Thoracic aorta (tissue), 2 donors: Measurements from ENCODE around the gene SNUPN. TPM values are rescaled to one million over a fixed set of nuclear protein-coding genes. Genes with fewer than 3 reads are reported as not detected.

Source experiments
- ATAC-seq: fragments of 150-250 bp; one replicate; pipeline ENCODE4 v1.8.0; 2017; ENCODE audit warnings: low read depth; ENCODE audit not compliant: insufficient number of reproducible peaks, low FRiP score
- DNase-seq: peaks from one replicate; pipeline ENCODE4 v3.0.0-alpha.2; 2020; ENCODE audit warnings: low spot score
- H3K27ac ChIP-seq, 2 donors: fragments of 200-600 bp; sonication (generic); 1 replicate in 1 of 2; 2 replicates in 1 of 2; pipeline ENCODE4 v1.5.1; 2016; ENCODE audit warnings: mild to moderate bottlenecking in 2 of 2, moderate library complexity in 2 of 2
- H3K27me3 ChIP-seq: fragments of 200-600 bp; sonication (generic); replicated peaks from 2 replicates; pipeline ENCODE4 v1.6.0; 2016; ENCODE audit warnings: mild to moderate bottlenecking; ENCODE audit not compliant: insufficient read depth
- H3K36me3 ChIP-seq: fragments of 200-600 bp; sonication (generic); one replicate; pipeline ENCODE4 v1.5.1; 2016
- H3K4me1 ChIP-seq, 2 donors: fragments of 200-600 bp; sonication (generic); 1 replicate in 1 of 2; 2 replicates in 1 of 2; pipeline versions ENCODE4 v1.5.1 to v1.6.0; 2016; ENCODE audit warnings: low read depth in 2 of 2, mild to moderate bottlenecking in 1 of 2; ENCODE audit not compliant: control insufficient read depth in 1 of 2
- H3K4me3 ChIP-seq: fragments of 200-600 bp; sonication (generic); 2 replicates; pipeline ENCODE4 v1.5.1; 2016; ENCODE audit warnings: mild to moderate bottlenecking
- H3K9me3 ChIP-seq: fragments of 200-600 bp; sonication (generic); 2 replicates; pipeline ENCODE4 v1.5.1; 2016
- total RNA-seq, 2 donors: library from RNA; depleted of rRNA; stranded (reverse); fragments of >200 nt; gene quantifications; one replicate each; pipeline versions ENCODE4 v1.1.0 to v1.2.3, GENCODE V29; 2016
- TF ChIP-seq, protein P1 (sequence below): fragments of 200-600 bp; sonication (generic); IDR thresholded peaks from one replicate; pipeline ENCODE4 v1.5.1; 2019; ENCODE audit warnings: antibody characterized with exemption

The SNUPN gene
- total RNA-seq, 2 donors from 2014 or later = 5.8 to 16.9 TPM

DNA sequence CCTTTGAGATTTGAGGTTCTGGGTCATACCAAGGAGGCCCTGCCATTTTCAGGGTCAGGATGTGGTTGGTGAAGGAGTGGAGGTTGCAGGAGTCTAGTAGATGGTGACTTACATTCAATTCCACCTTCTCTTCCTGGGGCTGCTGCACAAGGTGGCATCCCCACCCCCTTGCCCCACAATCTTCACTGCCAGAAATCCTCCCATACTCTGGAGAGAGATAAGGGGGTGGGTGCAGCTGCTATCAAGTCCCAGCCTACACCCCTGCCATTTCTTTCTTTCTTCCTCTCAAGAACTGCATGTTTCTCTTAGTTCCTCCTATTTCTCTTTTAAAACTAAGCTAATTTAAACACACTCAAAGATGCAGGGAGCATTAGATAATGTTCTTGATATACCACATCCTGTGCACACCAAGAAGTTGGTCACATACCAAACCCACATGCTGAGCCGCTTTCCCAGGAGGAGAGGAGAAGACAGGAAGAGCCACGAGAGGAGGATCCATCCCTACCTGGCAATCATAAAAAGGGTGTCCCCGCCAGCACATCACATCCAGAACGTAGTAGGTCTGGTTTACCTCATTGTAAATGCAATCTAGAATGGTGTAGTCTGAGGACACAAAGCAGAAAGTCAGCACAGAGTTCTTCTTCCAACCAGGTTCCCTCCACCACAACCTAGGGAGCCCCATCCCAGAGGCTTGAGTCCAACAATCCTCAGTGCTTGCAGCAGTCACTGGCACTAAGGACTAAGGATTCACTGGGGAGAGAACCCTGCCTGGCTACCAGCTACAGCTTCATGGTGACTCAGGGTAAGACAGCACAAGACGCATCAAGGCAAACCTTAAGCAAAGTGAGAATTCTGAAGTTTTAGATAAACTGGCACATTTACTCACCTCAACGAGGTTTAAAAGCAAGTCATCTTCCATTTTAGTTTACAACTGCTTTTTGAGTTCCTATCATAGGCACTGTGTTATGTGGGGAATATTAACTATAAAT is 18.5 kb downstream of the SNUPN start:
- no peak for DNase-seq
- TF ChIP-seq, protein P1, sequence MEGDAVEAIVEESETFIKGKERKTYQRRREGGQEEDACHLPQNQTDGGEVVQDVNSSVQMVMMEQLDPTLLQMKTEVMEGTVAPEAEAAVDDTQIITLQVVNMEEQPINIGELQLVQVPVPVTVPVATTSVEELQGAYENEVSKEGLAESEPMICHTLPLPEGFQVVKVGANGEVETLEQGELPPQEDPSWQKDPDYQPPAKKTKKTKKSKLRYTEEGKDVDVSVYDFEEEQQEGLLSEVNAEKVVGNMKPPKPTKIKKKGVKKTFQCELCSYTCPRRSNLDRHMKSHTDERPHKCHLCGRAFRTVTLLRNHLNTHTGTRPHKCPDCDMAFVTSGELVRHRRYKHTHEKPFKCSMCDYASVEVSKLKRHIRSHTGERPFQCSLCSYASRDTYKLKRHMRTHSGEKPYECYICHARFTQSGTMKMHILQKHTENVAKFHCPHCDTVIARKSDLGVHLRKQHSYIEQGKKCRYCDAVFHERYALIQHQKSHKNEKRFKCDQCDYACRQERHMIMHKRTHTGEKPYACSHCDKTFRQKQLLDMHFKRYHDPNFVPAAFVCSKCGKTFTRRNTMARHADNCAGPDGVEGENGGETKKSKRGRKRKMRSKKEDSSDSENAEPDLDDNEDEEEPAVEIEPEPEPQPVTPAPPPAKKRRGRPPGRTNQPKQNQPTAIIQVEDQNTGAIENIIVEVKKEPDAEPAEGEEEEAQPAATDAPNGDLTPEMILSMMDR = no peak
- Histone ChIP-seq H3K27me3 (no peaks in the 10 kb centered on the region), H3K4me1 (no peaks in the 10 kb centered on the region), H3K9me3 (no peaks in the 10 kb centered on the region), H3K27ac (no peak overlapping the region), H3K36me3 (peaks cover 48% of the 10 kb centered on the region), H3K4me3 (no peak overlapping the region)
- ATAC-seq = no peak

- Histone ChIP-seq H3K27ac (no peak overlapping the region), H3K36me3 (peaks cover 51% of the 10 kb centered on the region), H3K4me3 (no peak overlapping the region), H3K9me3 (no peaks in the 10 kb centered on the region), H3K27me3 (no peaks in the 10 kb centered on the region), H3K4me1 (no peaks in the 10 kb centered on the region)
- no peak for DNase-seq
- no peak for ATAC-seq
- TF ChIP-seq, protein P1 = no peak
Measured at GRCh38 chr15:75606026-75606425, 19.5 kb downstream of the SNUPN start.

GRCh38 chr15:75599401-75599800 is 26.1 kb downstream of the SNUPN start:
- DNase-seq (no peak), ATAC-seq (no peak)
- TF ChIP-seq, protein P1 = no peak
- Histone ChIP-seq H3K27ac (no peak overlapping the region), H3K36me3 (peaks cover 24% of the 10 kb centered on the region), H3K27me3 (no peaks in the 10 kb centered on the region), H3K4me1 (no peaks in the 10 kb centered on the region), H3K4me3 (no peak overlapping the region), H3K9me3 (no peaks in the 10 kb centered on the region)

DNA sequence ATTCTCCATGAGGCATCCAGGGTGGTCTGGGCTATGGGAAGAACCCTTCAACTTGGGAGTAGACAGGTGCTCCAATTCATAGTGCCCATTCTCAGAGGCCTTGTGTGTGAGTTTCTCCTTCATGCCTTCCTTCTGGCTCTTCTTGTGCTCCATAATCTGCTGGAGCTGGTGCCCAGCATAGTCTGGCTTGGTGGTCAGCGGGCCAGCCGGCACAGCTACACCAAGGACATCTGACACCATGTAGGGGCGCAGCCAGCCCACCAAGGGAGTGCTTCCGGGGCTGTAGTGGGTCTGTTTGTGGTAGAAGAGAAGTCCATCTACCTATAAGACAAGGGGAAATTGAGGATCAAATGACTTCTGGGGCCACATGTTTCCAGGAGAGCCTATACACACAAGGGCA is 27.2 kb downstream of the SNUPN start:
- H3K27me3 ChIP-seq = no peaks in the 10 kb centered on the region
- no peaks in the 10 kb centered on the region for H3K4me1 ChIP-seq
- H3K27ac ChIP-seq = no peak overlapping the region
- H3K36me3 ChIP-seq = peaks cover 20% of the 10 kb centered on the region
- H3K4me3 ChIP-seq = no peak overlapping the region
- no peak for DNase-seq
- ATAC-seq = no peak
- no peaks in the 10 kb centered on the region for H3K9me3 ChIP-seq
- TF ChIP-seq, protein P1 = no peak

- DNase-seq = no peak
- H3K27ac ChIP-seq = no peak overlapping the region
- H3K27me3 ChIP-seq = no peaks in the 10 kb centered on the region
- no peaks in the 10 kb centered on the region for H3K9me3 ChIP-seq
- TF ChIP-seq, protein P1 = no peak
- H3K36me3 ChIP-seq = peaks cover 20% of the 10 kb centered on the region
- no peak for ATAC-seq
- H3K4me3 ChIP-seq = no peak overlapping the region
- H3K4me1 ChIP-seq = no peaks in the 10 kb centered on the region
Measured at GRCh38 chr15:75597667-75598341, 27.7 kb downstream of the SNUPN start.
